Esophagus squamous epithelium (tissue), 4 donors: ENCODE data around the gene SRGAP2.
"Not testable (repeated sequence)": the region's sequence is repeated elsewhere in the genome, so short reads cannot be mapped to it uniquely, and the experiment has no call there.

Experiments used
- POLR2A ChIP-seq, 4 donors: fragments of 450-650 bp; IDR thresholded peaks; one replicate each; pipeline ENCODE4 v1.6.1; 2017; ENCODE audit warnings: antibody characterized with exemption in 4 of 4, mild to moderate bottlenecking in 4 of 4, moderate library complexity in 3 of 4
- TF ChIP-seq, protein P1 (sequence below), 6 experiments: fragments of 450-650 bp in 4 of 6; fragments of 200-600 bp in 2 of 6; sonication (generic) in 2 of 6; IDR thresholded peaks; one replicate each; pipeline ENCODE4 v1.5.1; 2016 to 2019; ENCODE audit warnings: antibody characterized with exemption in 6 of 6, mild to moderate bottlenecking in 4 of 6, moderate library complexity in 4 of 6

DNA sequence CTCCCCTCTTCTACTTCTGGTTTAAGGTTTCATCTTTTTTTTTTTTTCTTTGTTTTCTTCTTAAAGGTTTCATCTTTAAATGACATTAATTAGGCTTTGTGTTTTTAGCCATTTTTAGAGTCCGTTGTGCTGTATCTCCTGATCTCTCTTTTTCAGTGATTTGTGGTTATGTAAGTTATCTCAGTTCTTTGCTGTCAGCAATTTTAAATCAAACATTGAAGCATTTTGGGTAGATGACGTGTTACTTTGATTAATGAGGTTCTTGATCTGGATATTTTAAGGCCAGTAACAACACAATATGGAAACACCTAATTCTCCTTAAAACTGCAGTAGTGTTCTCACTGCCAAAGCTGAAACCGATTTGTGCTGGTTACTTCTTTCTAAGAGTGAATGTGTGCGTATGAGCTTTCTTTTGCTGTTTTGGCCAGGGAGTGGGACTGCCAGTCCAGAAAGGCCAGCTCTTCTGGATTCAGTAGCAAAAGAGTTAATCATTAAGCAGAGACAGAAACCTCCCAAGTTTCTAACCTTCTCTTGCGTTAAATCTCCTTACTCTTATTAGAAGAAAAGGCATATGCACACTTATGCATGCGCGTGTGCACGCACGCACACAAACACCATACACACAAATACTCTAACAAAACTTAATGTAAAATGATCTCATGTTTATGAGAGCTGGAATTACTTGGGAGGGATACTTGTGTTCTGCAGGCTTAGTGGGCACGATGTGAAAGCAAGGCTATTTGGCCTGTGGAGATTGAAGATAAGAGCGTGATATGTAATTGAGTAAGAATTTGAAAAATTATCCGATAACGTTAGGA is 16.4 kb downstream of the SRGAP2 start:
- TF ChIP-seq, protein P1, sequence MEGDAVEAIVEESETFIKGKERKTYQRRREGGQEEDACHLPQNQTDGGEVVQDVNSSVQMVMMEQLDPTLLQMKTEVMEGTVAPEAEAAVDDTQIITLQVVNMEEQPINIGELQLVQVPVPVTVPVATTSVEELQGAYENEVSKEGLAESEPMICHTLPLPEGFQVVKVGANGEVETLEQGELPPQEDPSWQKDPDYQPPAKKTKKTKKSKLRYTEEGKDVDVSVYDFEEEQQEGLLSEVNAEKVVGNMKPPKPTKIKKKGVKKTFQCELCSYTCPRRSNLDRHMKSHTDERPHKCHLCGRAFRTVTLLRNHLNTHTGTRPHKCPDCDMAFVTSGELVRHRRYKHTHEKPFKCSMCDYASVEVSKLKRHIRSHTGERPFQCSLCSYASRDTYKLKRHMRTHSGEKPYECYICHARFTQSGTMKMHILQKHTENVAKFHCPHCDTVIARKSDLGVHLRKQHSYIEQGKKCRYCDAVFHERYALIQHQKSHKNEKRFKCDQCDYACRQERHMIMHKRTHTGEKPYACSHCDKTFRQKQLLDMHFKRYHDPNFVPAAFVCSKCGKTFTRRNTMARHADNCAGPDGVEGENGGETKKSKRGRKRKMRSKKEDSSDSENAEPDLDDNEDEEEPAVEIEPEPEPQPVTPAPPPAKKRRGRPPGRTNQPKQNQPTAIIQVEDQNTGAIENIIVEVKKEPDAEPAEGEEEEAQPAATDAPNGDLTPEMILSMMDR (IDR thresholded peaks at IDR 0.05), result not testable (repeated sequence)
- not testable (repeated sequence) for TF ChIP-seq POLR2A (IDR thresholded peaks at IDR 0.05)
